OCI-LY3 (cell line): Measurements from ENCODE around the gene NACAD.

Experiments
- H2AFZ ChIP-seq: fragments of 200-600, 300-600 bp; shearing (Covaris generic); 2 replicates; pipeline ENCODE4 v1.6.0; 2014; ENCODE audit warnings: antibody characterized with exemption, low read depth, low read length
- H3K27ac ChIP-seq: fragments of 200-600, 300-600 bp; sonication (generic); 2 replicates; pipeline ENCODE4 v1.5.1; 2014; ENCODE audit warnings: mild to moderate bottlenecking, low read length, moderate library complexity, mixed read lengths
- H3K27me3 ChIP-seq: fragments of 200-600, 300-600 bp; sonication (generic); 2 replicates; pipeline ENCODE4 v1.6.1; 2014; ENCODE audit warnings: low read depth, low read length, mixed read lengths
- H3K36me3 ChIP-seq: fragments of 200-600, 300-600 bp; sonication (generic); replicated peaks from 2 replicates; pipeline ENCODE3; 2014; ENCODE audit warnings: low read depth, low read length, mixed read lengths
- H3K4me1 ChIP-seq: fragments of 300-600, 200-600 bp; sonication (generic); 2 replicates; pipeline ENCODE4 v1.6.1; 2014; ENCODE audit warnings: low read length, mixed read lengths
- H3K4me2 ChIP-seq: fragments of 200-600, 300-600 bp; sonication (generic); 2 replicates; pipeline ENCODE4 v1.6.1; 2014; ENCODE audit warnings: low read length, mixed read lengths
- H3K4me3 ChIP-seq: fragments of 300-600, 200-600 bp; sonication (generic); 2 replicates; pipeline ENCODE4 v1.5.1; 2014; ENCODE audit warnings: antibody characterized with exemption, mild to moderate bottlenecking, low read length, moderate library complexity
- H3K79me2 ChIP-seq: fragments of 300-600, 200-600 bp; shearing (Covaris generic); 2 replicates; pipeline ENCODE4 v1.6.1; 2014; ENCODE audit warnings: mild to moderate bottlenecking, low read length, mixed read lengths
- H3K9ac ChIP-seq: fragments of 300-600, 200-600 bp; shearing (Covaris generic); 2 replicates; pipeline ENCODE4 v1.6.0; 2014; ENCODE audit warnings: mild to moderate bottlenecking, low read length, moderate library complexity
- H3K9me3 ChIP-seq: fragments of 200-600, 300-600 bp; shearing (Covaris generic); 2 replicates; pipeline ENCODE4 v1.6.1; 2014; ENCODE audit warnings: low read length, mixed read lengths; ENCODE audit not compliant: insufficient read depth
- H4K20me1 ChIP-seq: fragments of 200-600, 300-600 bp; sonication (generic); 2 replicates; pipeline ENCODE4 v1.6.1; 2016; ENCODE audit warnings: low read length, mixed read lengths; ENCODE audit not compliant: insufficient read depth
- EZH2phosphoT487 ChIP-seq: fragments of 200-600 bp; shearing (Covaris generic); IDR thresholded peaks from 2 replicates; pipeline ENCODE4 v1.6.1; 2018; ENCODE audit warnings: antibody characterized with exemption, mixed run types, low read depth
- TF ChIP-seq, protein P1 (sequence below): fragments of 200-600, 300-600 bp; sonication (generic); IDR thresholded peaks from 2 replicates; pipeline ENCODE4 v1.5.1; 2014; ENCODE audit warnings: antibody characterized with exemption, low read length, low read depth

Gene NACAD

DNA sequence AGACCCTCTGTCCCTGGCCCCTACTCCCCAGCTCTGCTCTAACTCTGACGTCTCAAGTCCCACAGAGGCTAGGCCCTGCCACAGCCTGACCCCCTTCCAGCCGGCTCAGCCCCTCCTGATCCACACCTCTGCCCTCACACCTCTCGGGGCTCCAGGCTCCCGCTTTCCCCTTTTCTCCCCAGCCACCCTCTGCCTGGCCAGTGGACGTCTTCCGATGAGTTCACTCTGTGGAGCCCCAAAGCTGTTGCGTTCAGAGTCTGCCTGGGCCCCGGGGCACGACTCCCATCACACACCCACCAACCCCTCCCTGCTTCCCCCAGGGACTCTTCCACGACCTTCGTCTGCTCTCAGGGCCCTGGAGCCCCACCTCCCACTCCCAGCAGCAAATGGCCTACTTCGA is 41.1 kb upstream of the NACAD start:
- no peaks in the 10 kb centered on the region for H3K27me3 ChIP-seq
- no peaks in the 10 kb centered on the region for H3K9me3 ChIP-seq
- TF ChIP-seq, protein P1, sequence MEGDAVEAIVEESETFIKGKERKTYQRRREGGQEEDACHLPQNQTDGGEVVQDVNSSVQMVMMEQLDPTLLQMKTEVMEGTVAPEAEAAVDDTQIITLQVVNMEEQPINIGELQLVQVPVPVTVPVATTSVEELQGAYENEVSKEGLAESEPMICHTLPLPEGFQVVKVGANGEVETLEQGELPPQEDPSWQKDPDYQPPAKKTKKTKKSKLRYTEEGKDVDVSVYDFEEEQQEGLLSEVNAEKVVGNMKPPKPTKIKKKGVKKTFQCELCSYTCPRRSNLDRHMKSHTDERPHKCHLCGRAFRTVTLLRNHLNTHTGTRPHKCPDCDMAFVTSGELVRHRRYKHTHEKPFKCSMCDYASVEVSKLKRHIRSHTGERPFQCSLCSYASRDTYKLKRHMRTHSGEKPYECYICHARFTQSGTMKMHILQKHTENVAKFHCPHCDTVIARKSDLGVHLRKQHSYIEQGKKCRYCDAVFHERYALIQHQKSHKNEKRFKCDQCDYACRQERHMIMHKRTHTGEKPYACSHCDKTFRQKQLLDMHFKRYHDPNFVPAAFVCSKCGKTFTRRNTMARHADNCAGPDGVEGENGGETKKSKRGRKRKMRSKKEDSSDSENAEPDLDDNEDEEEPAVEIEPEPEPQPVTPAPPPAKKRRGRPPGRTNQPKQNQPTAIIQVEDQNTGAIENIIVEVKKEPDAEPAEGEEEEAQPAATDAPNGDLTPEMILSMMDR: no peak
- no peak for TF ChIP-seq EZH2phosphoT487
- no peaks in the 10 kb centered on the region for H4K20me1 ChIP-seq
- H3K79me2 ChIP-seq: no peaks in the 10 kb centered on the region
- no peaks in the 10 kb centered on the region for H3K4me1 ChIP-seq
- H2AFZ ChIP-seq: no peak overlapping the region
- H3K9ac ChIP-seq: no peak overlapping the region
- H3K27ac ChIP-seq: no peak overlapping the region
- no peak overlapping the region for H3K4me3 ChIP-seq
- no peaks in the 10 kb centered on the region for H3K36me3 ChIP-seq
- H3K4me2 ChIP-seq: no peak overlapping the region

DNA sequence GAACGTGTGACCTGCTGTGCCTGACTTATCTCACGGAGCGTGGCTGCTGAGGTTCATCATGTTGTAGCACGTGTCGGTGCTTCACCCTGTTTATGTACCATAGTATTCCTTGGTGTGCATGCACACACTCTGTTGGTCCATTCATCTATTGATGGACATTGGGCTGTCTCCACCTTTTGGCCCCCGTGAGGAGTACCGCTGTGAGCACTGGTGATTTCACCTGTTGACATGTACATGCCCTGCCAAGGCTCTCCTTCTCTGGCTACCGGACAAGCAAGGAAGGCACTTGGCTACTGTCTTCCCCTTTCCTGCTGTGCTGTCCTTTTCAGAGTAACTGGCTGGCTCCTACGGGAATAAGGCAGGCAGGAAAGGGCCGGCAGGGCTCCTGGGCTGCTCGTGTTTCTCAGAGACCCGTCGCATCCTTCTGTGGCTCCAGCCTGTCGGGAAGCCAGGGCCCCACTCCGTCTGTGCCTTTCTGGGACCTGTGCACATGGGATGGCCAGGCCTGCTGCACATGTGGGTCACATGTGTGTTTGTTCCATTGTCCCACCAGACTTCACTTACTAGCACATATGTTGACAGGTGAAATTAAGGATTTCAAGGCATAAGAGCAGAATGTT is 40.5 kb upstream of the NACAD start:
- Histone ChIP-seq H3K4me1 (no peaks in the 10 kb centered on the region), H4K20me1 (no peaks in the 10 kb centered on the region), H3K79me2 (no peaks in the 10 kb centered on the region), H3K36me3 (no peaks in the 10 kb centered on the region), H3K9ac (no peak overlapping the region), H3K27ac (no peak overlapping the region), H3K4me2 (no peak overlapping the region), H3K27me3 (no peaks in the 10 kb centered on the region), H3K9me3 (no peaks in the 10 kb centered on the region), H2AFZ (no peak overlapping the region), H3K4me3 (no peak overlapping the region)
- TF ChIP-seq EZH2phosphoT487: no peak
- TF ChIP-seq, protein P1: no peak

DNA sequence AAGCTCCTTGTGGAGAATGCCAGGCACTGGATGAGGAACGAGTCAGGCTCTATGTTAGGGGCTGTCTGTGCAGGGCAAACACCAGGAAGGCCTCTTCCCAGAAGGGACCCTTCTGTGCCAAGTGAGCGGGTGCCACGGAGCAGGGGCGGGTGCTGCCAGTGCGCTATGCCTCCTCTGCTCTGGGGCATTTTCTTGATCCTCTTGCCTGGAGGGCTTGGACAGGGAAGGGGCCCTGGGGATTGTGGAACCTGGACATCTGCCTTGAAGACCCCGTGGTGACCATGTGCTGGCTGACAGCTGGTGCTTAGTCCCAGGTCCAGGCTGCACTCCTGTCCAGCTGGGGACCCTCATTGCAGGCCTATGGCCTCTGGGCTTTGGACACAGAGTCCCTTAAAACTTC is 38.2 kb upstream of the NACAD start:
- H3K9me3 ChIP-seq: no peaks in the 10 kb centered on the region
- TF ChIP-seq, protein P1: no peak
- TF ChIP-seq EZH2phosphoT487: no peak
- no peak overlapping the region for H3K4me3 ChIP-seq
- peaks cover 3% of the 10 kb centered on the region; the same call in 1 of the 2 replicates for H3K4me1 ChIP-seq
- no peak overlapping the region for H3K9ac ChIP-seq
- no peak overlapping the region for H3K27ac ChIP-seq
- H3K36me3 ChIP-seq: no peaks in the 10 kb centered on the region
- H3K27me3 ChIP-seq: no peaks in the 10 kb centered on the region
- no peak overlapping the region for H3K4me2 ChIP-seq
- H3K79me2 ChIP-seq: no peaks in the 10 kb centered on the region
- H2AFZ ChIP-seq: no peak overlapping the region
- no peaks in the 10 kb centered on the region for H4K20me1 ChIP-seq

DNA sequence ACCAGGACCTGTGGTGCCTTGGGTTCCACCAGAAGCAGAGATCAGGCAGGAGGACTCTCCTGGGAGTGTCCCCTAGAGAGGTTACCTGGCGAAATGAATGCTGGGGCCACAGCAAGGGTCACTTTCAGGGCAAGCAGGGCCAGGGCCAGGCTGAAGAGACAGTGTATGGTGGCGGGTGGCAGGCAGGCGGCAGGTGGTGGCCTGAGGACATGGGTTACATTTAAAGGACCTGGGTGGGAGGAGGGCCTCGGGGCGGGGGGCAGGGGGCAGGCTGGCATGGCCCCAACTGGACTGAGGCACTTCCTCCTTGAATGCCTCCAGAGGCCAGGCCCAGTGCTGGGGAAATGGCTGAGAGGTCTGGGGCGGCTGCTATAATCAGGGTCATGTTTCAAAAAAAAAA is 37.4 kb upstream of the NACAD start:
- no peak overlapping the region for H2AFZ ChIP-seq

More for the DNA sequence above, 37.4 kb upstream of the NACAD start:
- Histone ChIP-seq H3K27ac (no peak overlapping the region), H3K27me3 (no peaks in the 10 kb centered on the region), H3K4me2 (no peak overlapping the region), H3K9ac (no peak overlapping the region), H3K9me3 (no peaks in the 10 kb centered on the region), H3K36me3 (no peaks in the 10 kb centered on the region), H3K4me1 (peaks cover 3% of the 10 kb centered on the region; the same call in 1 of the 2 replicates), H4K20me1 (no peaks in the 10 kb centered on the region), H3K4me3 (no peak overlapping the region), H3K79me2 (no peaks in the 10 kb centered on the region)
- no peak for TF ChIP-seq EZH2phosphoT487
- TF ChIP-seq, protein P1: no peak
